WTC11 (cell line): Measurements from ENCODE around the gene RABGAP1. TPM values are rescaled to one million over a fixed set of nuclear protein-coding genes. Genes with fewer than 3 reads are reported as not detected.

ENCODE experiments used
- ATAC-seq: fragments of 200-7000 bp; cut with Tn5 transposase; 2 replicates; pipeline ENCODE4 v1.10.0; 2021; ENCODE audit warnings: mild to moderate bottlenecking, moderate library complexity
- CTCF ChIA-PET: fragments of 300-600 bp; sonication (Branson Sonifier 250); formaldehyde crosslinking; loops from one replicate; lab custom pipeline; 2021; ENCODE audit warnings: antibody characterized with exemption; lab: Charles Lee
- POLR2A ChIA-PET: fragments of 350-600 bp; sonication (Branson Sonifier 250); formaldehyde crosslinking; loops from one replicate; lab custom pipeline; 2021; ENCODE audit warnings: antibody characterized with exemption; lab: Charles Lee
- DNase-seq: peaks from one replicate; pipeline ENCODE4 v3.0.0; 2021; ENCODE audit warnings: low spot score
- H3K27ac Mint-ChIP-seq: 2 replicates; pipeline ENCODE4 v1.8.0; 2021; ENCODE audit warnings: mixed read lengths
- H3K27me3 Mint-ChIP-seq: 2 replicates; pipeline ENCODE4 v1.8.0; 2021; ENCODE audit warnings: low read depth, mild to moderate bottlenecking, moderate library complexity, mixed read lengths
- H3K36me3 Mint-ChIP-seq: 2 replicates; pipeline ENCODE4 v1.8.0; 2021; ENCODE audit warnings: mixed read lengths
- H3K4me1 Mint-ChIP-seq: 2 replicates; pipeline ENCODE4 v1.8.0; 2022; ENCODE audit warnings: mixed read lengths
- H3K4me3 Mint-ChIP-seq: 2 replicates; pipeline ENCODE4 v1.8.0; 2021; ENCODE audit warnings: mild to moderate bottlenecking, moderate library complexity, mixed read lengths
- H3K9me3 Mint-ChIP-seq: 2 replicates; pipeline ENCODE4 v1.8.0; 2021; ENCODE audit warnings: mixed read lengths
- ATF3 ChIP-seq: sonication (generic); formaldehyde crosslinking; conservative IDR thresholded peaks from 2 replicates; pipeline ENCODE4 v1.8.1; 2022; ENCODE audit warnings: mild to moderate bottlenecking, missing genetic modification reagents
- ATF6 ChIP-seq: sonication (generic); formaldehyde crosslinking; IDR thresholded peaks from 2 replicates; pipeline ENCODE4 v1.8.1; 2023; ENCODE audit warnings: mild to moderate bottlenecking, missing genetic modification reagents
- E2F4 ChIP-seq: sonication (generic); formaldehyde crosslinking; IDR thresholded peaks from 2 replicates; pipeline ENCODE4 v1.8.1; 2022; ENCODE audit warnings: low read depth, mild to moderate bottlenecking, moderate library complexity, missing genetic modification reagents, borderline replicate concordance
- FOXJ3 ChIP-seq: sonication (generic); formaldehyde crosslinking; IDR thresholded peaks from 2 replicates; pipeline ENCODE4 v1.9.0; 2021; ENCODE audit warnings: missing genetic modification reagents, mild to moderate bottlenecking, borderline replicate concordance
- HMGA2 ChIP-seq: fragments of 250-450 bp; sonication (Bioruptor Pico); IDR thresholded peaks from 2 replicates; pipeline ENCODE4 v1.4.0; 2021; ENCODE audit warnings: mild to moderate bottlenecking, moderate library complexity
- IRF1 ChIP-seq: sonication (generic); formaldehyde crosslinking; IDR thresholded peaks from 2 replicates; pipeline ENCODE4 v1.8.0; 2023; ENCODE audit warnings: missing genetic modification reagents
- JUN ChIP-seq: sonication (generic); formaldehyde crosslinking; IDR thresholded peaks from 2 replicates; pipeline ENCODE4 v1.8.0; 2023; ENCODE audit warnings: mild to moderate bottlenecking, missing genetic modification reagents
- KAT7 ChIP-seq: sonication (generic); formaldehyde crosslinking; IDR thresholded peaks from 2 replicates; pipeline ENCODE4 v1.8.1; 2023; ENCODE audit warnings: missing genetic modification reagents, mild to moderate bottlenecking, borderline replicate concordance
- MLX ChIP-seq: sonication (generic); formaldehyde crosslinking; IDR thresholded peaks from 2 replicates; pipeline ENCODE4 v1.8.1; 2023; ENCODE audit warnings: mild to moderate bottlenecking, missing genetic modification reagents, moderate library complexity
- MYBL2 ChIP-seq: sonication (generic); formaldehyde crosslinking; IDR thresholded peaks from 2 replicates; pipeline ENCODE4 v1.8.1; 2023; ENCODE audit warnings: mild to moderate bottlenecking, moderate library complexity, missing genetic modification reagents
- RORB ChIP-seq: fragments of 250-450 bp; sonication (Bioruptor Pico); IDR thresholded peaks from 2 replicates; pipeline ENCODE4 v1.9.0; 2021; ENCODE audit warnings: mild to moderate bottlenecking
- TCF7 ChIP-seq: sonication (generic); formaldehyde crosslinking; IDR thresholded peaks from 2 replicates; pipeline ENCODE4 v1.8.0; 2022; ENCODE audit warnings: mild to moderate bottlenecking, low read depth, missing genetic modification reagents, moderate library complexity
- ZNF121 ChIP-seq: sonication (generic); formaldehyde crosslinking; IDR thresholded peaks from 2 replicates; pipeline ENCODE4 v1.8.0; 2023; ENCODE audit warnings: missing genetic modification reagents
- ZNF138 ChIP-seq: sonication (generic); formaldehyde crosslinking; conservative IDR thresholded peaks from 2 replicates; pipeline ENCODE4 v1.8.1; 2022; ENCODE audit warnings: mild to moderate bottlenecking, moderate library complexity, missing genetic modification reagents
- ZNF416 ChIP-seq: fragments of 250-450 bp; sonication (Bioruptor Pico); IDR thresholded peaks from 2 replicates; pipeline ENCODE4 v1.9.0; 2021; ENCODE audit warnings: mild to moderate bottlenecking, inconsistent platforms
- ZNF671 ChIP-seq: fragments of 250-450 bp; sonication (Bioruptor Pico); IDR thresholded peaks from 2 replicates; pipeline ENCODE4 v1.8.0; 2021; ENCODE audit warnings: mild to moderate bottlenecking
- total RNA-seq: library from RNA; stranded (reverse); gene quantifications from 3 replicates; pipeline ENCODE4 v1.2.3, GENCODE V29; 2021

The RABGAP1 gene
- total RNA-seq, 1 experiment from 2014 or later = 38.1 TPM

GRCh38 chr9:123007269-123007668 is 66.4 kb downstream of the RABGAP1 start:
- Mint-ChIP-seq H3K4me3 (no peak overlapping the region), H3K27me3 (no peaks in the 10 kb centered on the region), H3K9me3 (no peaks in the 10 kb centered on the region), H3K4me1 (peaks cover 4% of the 10 kb centered on the region), H3K36me3 (peaks cover 19% of the 10 kb centered on the region), H3K27ac (no peak overlapping the region)
- ChIA-PET CTCF (no interaction called here), POLR2A (interaction anchor here (0.6 kb wide), 1 partner anchor 95 kb away, joined by 3 read pairs; no protein-coding TSS in a partner anchor)
- DNase-seq = no peak
- no peak for ATAC-seq
- TF ChIP-seq HMGA2 (CRISPR knock-in tag) (no peak), ZNF671 (no peak), IRF1 (CRISPR knock-in tag) (no peak), TCF7 (CRISPR knock-in tag) (no peak)

GRCh38 chr9:123008909-123009308 is 68.1 kb downstream of the RABGAP1 start:
- Mint-ChIP-seq H3K27me3 (no peaks in the 10 kb centered on the region), H3K36me3 (peaks cover 23% of the 10 kb centered on the region), H3K4me1 (no peaks in the 10 kb centered on the region), H3K4me3 (no peak overlapping the region), H3K27ac (no peak overlapping the region), H3K9me3 (0 out of 2 replicates have a peak, but pooled peaks cover 4% of the 10 kb centered on the region)
- ATAC-seq = no peak
- POLR2A ChIA-PET = no interaction called here
- no peak for DNase-seq
- CTCF ChIA-PET = interaction anchor here (1.4 kb wide), 1 partner anchor 18 kb away, joined by 3 read pairs; no protein-coding TSS in a partner anchor
- TF ChIP-seq FOXJ3 (no peak), E2F4 (CRISPR knock-in tag) (no peak), ATF3 (CRISPR knock-in tag) (no peak), ZNF121 (no peak), MYBL2 (no peak), MLX (CRISPR knock-in tag) (no peak), ZNF138 (CRISPR knock-in tag) (no peak), ATF6 (CRISPR knock-in tag) (no peak), RORB (CRISPR knock-in tag) (no peak), ZNF416 (CRISPR knock-in tag) (no peak)
- TF ChIP-seq, all 79 proteins: peak for 0

GRCh38 chr9:123011380-123011779 is 70.6 kb downstream of the RABGAP1 start:
- DNase-seq (no peak), ATAC-seq (no peak)
- Mint-ChIP-seq H3K36me3 (peaks cover 36% of the 10 kb centered on the region), H3K9me3 (0 out of 2 replicates have a peak, but pooled peaks cover 4% of the 10 kb centered on the region), H3K4me1 (no peaks in the 10 kb centered on the region), H3K27ac (no peak overlapping the region), H3K4me3 (no peak overlapping the region), H3K27me3 (no peaks in the 10 kb centered on the region)
- ChIA-PET CTCF (interaction anchor here (0.6 kb wide), 1 partner anchor 80 kb away, joined by 3 read pairs; the partner anchor contains the start of gene ZBTB26), POLR2A (no interaction called here)
- TF ChIP-seq KAT7 (CRISPR knock-in tag) (no peak), JUN (CRISPR knock-in tag) (no peak), ATF6 (CRISPR knock-in tag) (no peak)
